Panc1 (cell line): ENCODE data around the gene CRIM1. TPM values are rescaled to one million over a fixed set of nuclear protein-coding genes. Genes with fewer than 3 reads are reported as not detected.

Experiments used
- ATAC-seq: fragments of 200-7000 bp; cut with Tn5 transposase; 2 replicates; pipeline ENCODE4 v1.9.1; 2020; ENCODE audit warnings: mild to moderate bottlenecking, moderate library complexity
- BruUV-seq: library from RNA; stranded (reverse); fragments of 400-500 nt; replicated peaks from 2 replicates; lab custom pipeline; 2021; lab: Mats Ljungman, UMichigan
- CTCF ChIA-PET: fragments of 300-600 bp; sonication (Branson Sonifier 250); formaldehyde crosslinking; loops from one replicate; lab custom pipeline; 2022; ENCODE audit warnings: antibody characterized with exemption; lab: Charles Lee
- POLR2A ChIA-PET: fragments of 300-600 bp; sonication (Branson Sonifier 250); formaldehyde crosslinking; loops from one replicate; lab custom pipeline; 2022; ENCODE audit warnings: antibody characterized with exemption; lab: Charles Lee
- DNase-seq: peaks from one replicate; pipeline ENCODE4 v3.0.0-alpha.2; 2010; ENCODE audit warnings: low read depth, low spot score
- H3K27ac ChIP-seq: 2 replicates; pipeline ENCODE4 v1.5.1; 2011; ENCODE audit warnings: mild to moderate bottlenecking, low read length, inconsistent platforms
- H3K27me3 ChIP-seq: fragments of 200-500 bp; sonication (Bioruptor generic); 2 replicates; pipeline ENCODE4 v1.6.0; 2014; ENCODE audit warnings: low read length, inconsistent platforms; ENCODE audit not compliant: control insufficient read depth, insufficient read depth
- H3K36me3 ChIP-seq: fragments of 200-500 bp; sonication (Bioruptor generic); 2 replicates; pipeline ENCODE4 v1.5.1; 2014; ENCODE audit warnings: inconsistent platforms, mild to moderate bottlenecking, low read length, moderate library complexity; ENCODE audit not compliant: control insufficient read depth, insufficient read depth
- H3K4me1 ChIP-seq: 2 replicates; pipeline ENCODE4 v1.5.1; 2011; ENCODE audit warnings: inconsistent platforms, mild to moderate bottlenecking, low read length, moderate library complexity; ENCODE audit not compliant: control insufficient read depth, insufficient read depth
- H3K4me3 ChIP-seq, 2 experiments: 2 replicates each; pipeline ENCODE4 v1.5.1; 2011 to 2012; ENCODE audit warnings: low read depth in 2 of 2, low read length in 2 of 2, mild to moderate bottlenecking in 2 of 2, inconsistent platforms in 1 of 2, moderate library complexity in 1 of 2
- H3K9me3 ChIP-seq: fragments of 200-500 bp; sonication (Bioruptor generic); 2 replicates; pipeline ENCODE4 v1.5.1; 2014; ENCODE audit warnings: low read depth, mild to moderate bottlenecking, inconsistent platforms, low read length, moderate library complexity; ENCODE audit not compliant: control insufficient read depth, insufficient read depth
- CTCF ChIP-seq: fragments of 450-650 bp; IDR thresholded peaks from 2 replicates; pipeline ENCODE4 v1.5.1; 2017; ENCODE audit warnings: mild to moderate bottlenecking
- POLR2AphosphoS5 ChIP-seq: IDR thresholded peaks from 2 replicates; pipeline ENCODE4 v1.6.1; 2012; ENCODE audit warnings: mild to moderate bottlenecking, low read depth, low read length, moderate library complexity
- REST ChIP-seq, 2 experiments: IDR thresholded peaks; 2 replicates each; pipeline ENCODE4 v1.6.1; 2011 to 2012; ENCODE audit warnings: low read depth in 2 of 2, control low read depth in 1 of 2, low read length in 1 of 2, mild to moderate bottlenecking in 1 of 2, moderate library complexity in 1 of 2; ENCODE audit not compliant: insufficient read depth in 1 of 2
- SIN3A ChIP-seq: IDR thresholded peaks from 2 replicates; pipeline ENCODE4 v1.6.1; 2012; ENCODE audit warnings: low read depth, mild to moderate bottlenecking, low read length, moderate library complexity, borderline replicate concordance; ENCODE audit not compliant: insufficient read depth
- TCF7L2 ChIP-seq: IDR thresholded peaks from 2 replicates; pipeline ENCODE4 v1.6.1; 2011; ENCODE audit warnings: mild to moderate bottlenecking, low read depth, low read length, inconsistent platforms
- in situ Hi-C: cut with HindIII; loops from 2 replicates; pipeline ENCODE4 v1.10.0; 2016; ENCODE audit warnings: low sequenced_read_pairs, low pct_unique_long_range_greater_than_20kb
- intact Hi-C: fragments of 100-400 bp; cut with micrococcal nuclease; formaldehyde crosslinking; loops from one replicate; pipeline ENCODE4 v1.10.0; 2022; ENCODE audit not compliant: unreplicated experiment
- total RNA-seq: library from RNA; stranded (reverse); gene quantifications from one replicate; pipeline ENCODE4 v1.2.1, GENCODE V29; 2021; ENCODE audit not compliant: unreplicated experiment

The CRIM1 gene
- total RNA-seq, 1 experiment from 2014 or later = 290 TPM

DNA sequence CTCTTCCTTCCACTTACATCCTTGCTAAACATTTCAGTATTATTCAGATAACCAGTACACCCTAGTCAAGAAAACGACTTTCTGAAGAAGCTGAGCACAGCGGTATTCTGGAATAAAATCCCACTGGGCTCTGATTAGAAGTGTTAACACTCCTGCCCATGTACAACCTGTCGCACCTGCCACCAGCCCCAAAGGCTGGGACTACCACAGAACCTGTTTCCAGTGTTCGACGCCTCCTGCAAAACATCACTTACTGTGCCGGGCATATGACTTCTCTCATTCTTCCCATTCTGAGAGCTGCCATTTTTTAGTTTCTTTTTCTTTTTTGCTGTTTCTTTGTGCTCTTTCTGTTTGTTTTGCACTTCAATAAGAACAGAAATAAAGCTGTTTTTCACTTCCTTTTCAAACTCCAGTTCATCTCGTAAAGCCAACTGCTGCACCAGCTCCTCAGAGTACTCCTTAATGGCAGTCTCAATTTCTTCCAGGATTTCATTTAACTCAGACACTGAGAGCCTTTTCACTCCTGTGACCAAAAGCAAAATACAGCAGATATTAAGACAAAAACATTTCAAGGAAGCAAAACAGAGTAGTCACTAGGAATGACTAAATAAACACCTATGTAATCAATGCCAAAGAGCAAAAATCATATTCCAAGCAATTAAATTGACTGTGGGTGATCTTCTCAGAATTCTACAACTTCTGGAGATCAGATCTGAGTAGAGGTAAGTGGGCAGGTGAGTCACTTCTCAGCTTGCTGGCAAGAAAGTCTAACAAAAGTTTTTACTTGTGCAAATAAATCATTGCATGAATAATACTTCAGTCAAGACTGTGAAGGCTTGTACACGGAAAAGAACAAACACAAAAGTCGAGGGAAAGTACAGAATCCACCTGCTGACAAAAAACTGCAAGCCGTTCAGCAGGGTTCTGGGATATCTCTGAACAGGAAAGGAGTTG lies 223.0 kb downstream of the CRIM1 start:
- H3K27me3 ChIP-seq = no peaks in the 10 kb centered on the region
- ATAC-seq = peak; percentile 86
- ChIA-PET POLR2A (no interaction called here), CTCF (no interaction called here)
- BruUV-seq = no TSS peak
- H3K4me3 ChIP-seq = no peak overlapping the region
- no peak for TF ChIP-seq SIN3A
- TF ChIP-seq CTCF = no peak
- TF ChIP-seq TCF7L2 = no peak
- no peak for TF ChIP-seq REST (IDR thresholded peaks at IDR 0.05; ENCODE audit: insufficient read depth in 1 of 2, low read depth in 2 of 2, low read length in 1 of 2)
- TF ChIP-seq POLR2AphosphoS5 = no peak
- peak overlapping the region; percentile 57 for H3K27ac ChIP-seq
- peaks cover 5% of the 10 kb centered on the region for H3K4me1 ChIP-seq
- DNase-seq = no peak
- intact Hi-C loops = no loop called here
- H3K9me3 ChIP-seq = no peaks in the 10 kb centered on the region
- peaks cover 34% of the 10 kb centered on the region for H3K36me3 ChIP-seq
- in situ Hi-C loops = no loop called here

GRCh38 chr2:36579297-36579664 lies 223.7 kb downstream of the CRIM1 start:
- CTCF ChIA-PET = no interaction called here
- Histone ChIP-seq H3K9me3 (no peaks in the 10 kb centered on the region), H3K27me3 (no peaks in the 10 kb centered on the region), H3K4me1 (peaks cover 5% of the 10 kb centered on the region), H3K36me3 (peaks cover 33% of the 10 kb centered on the region), H3K27ac (peak overlapping the region; percentile 57; the same call in 1 of the 2 replicates), H3K4me3 (no peak overlapping the region)
- DNase-seq (no peak), ATAC-seq (peak; percentile 59)
- no peak for TF ChIP-seq SIN3A
- TF ChIP-seq CTCF = no peak
- no peak for TF ChIP-seq REST (IDR thresholded peaks at IDR 0.05; ENCODE audit: insufficient read depth in 1 of 2, low read depth in 2 of 2, low read length in 1 of 2)
- TF ChIP-seq POLR2AphosphoS5 = no peak
- no peak for TF ChIP-seq TCF7L2
- in situ Hi-C loops (no loop called here), intact Hi-C loops (no loop called here)
- BruUV-seq = no TSS peak
- POLR2A ChIA-PET = no interaction called here
